ENCODE data around the gene LITAFD.
"Not testable (repeated sequence)": the region's sequence is repeated elsewhere in the genome, so short reads cannot be mapped to it uniquely, and the experiment has no call there.

LITAFD gene

DNA sequence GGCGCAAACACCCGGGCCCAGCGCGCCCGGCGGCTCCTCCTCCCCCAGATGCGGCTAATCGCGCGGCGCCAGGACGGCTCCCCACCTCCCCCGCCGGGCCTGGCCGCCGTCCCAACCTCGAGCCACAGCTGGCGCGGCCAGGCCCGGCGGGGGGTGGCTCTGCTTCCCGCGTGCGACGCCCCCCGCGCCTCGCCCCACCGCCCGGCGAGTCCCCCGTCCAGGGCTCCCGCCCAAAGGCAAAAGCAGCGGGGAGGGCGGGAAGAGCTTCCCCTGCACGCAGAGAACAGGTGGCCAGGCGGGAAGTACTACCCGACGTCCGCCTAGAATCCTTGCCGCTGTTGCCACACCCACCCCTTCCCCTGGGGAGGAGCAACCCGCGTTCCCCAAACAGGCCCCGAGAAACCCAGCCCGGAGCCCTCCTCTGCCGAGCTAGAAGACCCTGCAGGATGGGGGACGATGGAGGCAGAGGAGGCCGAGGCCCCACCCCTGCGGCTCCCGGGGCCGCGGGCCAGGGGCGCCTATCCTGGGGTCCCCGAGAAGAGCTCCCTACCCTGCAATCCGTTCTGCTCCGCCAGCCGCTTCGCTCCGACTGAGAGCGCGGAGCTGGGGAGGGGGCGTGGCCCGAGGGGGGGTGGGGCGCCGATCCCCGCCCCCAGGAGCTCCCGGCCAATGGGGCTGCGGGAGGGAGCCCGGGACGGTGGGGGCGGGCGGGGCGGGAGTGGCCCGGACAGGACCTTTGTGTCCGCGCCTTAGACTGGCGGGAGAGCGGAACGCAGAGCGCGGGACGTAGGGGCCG, 13.5 kb upstream of the LITAFD start, which contains the start of gene CARHSP1:
Gene CARHSP1 (minus strand): TSS at position 591 of the 796 bp plus-strand sequence. CDS start 9,678 bp downstream, outside the sequence.
- intact Hi-C loops (cut with DNase I) = loop anchor here (1.0 kb wide), 1 partner anchor 223 kb away; the partner anchor contains the start of gene HAPSTR1
- peak; percentile 62 to 97 (median 72) for DNase-seq

DNA sequence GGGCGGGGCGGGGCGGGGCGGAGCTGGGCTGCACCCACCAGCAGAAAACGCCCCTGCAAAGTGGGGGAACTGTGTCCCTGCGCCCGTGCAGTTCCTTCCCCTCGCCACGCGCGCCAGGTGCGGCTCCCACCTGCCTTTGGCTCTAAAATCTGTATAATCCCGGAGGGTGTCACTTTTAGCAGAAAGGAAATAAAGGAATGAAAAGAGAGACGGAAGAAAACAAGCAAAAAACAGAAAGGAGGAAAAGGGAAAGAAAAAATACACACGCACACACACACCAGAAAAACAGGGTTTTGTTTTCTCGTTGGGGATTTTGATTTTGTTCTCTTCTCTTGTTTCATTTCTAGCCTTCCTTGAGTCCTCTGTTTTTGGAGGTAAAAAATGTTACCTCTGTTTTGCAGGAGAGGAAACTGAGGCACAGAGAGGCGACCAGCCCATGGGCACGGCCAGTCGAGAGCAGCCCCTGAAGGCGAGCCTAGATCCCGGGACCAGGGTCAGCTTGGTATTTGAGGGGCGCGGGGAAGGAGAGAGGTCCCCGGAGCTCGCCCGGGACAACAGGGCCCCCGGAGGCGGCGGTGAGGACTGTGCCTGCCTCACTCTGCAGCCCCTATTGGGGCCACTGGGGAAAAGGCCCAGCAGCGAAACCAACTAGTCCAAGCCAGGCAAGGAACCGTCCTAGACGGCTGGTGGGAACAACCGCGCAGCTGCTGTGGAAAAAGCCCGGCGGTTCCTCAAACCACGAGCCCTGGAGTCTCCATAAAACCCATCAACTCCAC, 12.8 kb upstream of the LITAFD start:
- DNase-seq = no peak
- intact Hi-C loops (cut with DNase I) = no loop called here

DNA sequence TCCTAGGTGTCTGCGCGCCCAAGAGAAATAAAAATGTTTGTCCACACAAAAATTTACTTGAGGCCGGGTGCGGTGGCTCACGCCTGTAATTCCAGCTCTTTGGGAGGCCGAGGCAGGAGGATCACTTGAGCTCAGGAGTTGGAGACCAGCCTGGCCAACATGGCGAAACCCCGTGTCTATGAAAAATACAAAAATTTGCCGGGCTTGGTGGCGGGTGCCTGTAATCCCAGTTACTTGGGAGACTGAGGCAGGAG, 12.2 kb upstream of the LITAFD start:
- intact Hi-C loops (cut with DNase I); DNase-seq: not testable (repeated sequence)

DNA sequence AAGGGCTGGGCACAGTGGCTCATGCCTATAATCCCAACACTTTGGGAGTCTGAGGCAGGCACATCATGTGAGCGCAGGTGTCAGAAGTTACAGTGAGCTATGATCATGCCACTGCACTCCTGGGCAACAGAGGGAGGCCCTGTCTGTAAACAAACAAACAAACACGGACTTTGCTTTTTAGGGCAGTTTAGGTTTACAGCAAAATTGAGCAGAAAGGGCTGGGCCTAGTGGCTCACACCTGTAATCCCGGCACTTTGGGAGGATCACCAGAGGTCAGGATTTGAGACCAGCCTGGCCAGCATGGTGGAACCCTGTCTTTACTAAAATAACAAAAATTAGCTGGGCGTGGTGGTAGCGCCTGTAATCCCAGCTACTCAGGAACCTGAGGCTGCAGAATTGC, 10.1 kb upstream of the LITAFD start:
- no peak for DNase-seq

DNA sequence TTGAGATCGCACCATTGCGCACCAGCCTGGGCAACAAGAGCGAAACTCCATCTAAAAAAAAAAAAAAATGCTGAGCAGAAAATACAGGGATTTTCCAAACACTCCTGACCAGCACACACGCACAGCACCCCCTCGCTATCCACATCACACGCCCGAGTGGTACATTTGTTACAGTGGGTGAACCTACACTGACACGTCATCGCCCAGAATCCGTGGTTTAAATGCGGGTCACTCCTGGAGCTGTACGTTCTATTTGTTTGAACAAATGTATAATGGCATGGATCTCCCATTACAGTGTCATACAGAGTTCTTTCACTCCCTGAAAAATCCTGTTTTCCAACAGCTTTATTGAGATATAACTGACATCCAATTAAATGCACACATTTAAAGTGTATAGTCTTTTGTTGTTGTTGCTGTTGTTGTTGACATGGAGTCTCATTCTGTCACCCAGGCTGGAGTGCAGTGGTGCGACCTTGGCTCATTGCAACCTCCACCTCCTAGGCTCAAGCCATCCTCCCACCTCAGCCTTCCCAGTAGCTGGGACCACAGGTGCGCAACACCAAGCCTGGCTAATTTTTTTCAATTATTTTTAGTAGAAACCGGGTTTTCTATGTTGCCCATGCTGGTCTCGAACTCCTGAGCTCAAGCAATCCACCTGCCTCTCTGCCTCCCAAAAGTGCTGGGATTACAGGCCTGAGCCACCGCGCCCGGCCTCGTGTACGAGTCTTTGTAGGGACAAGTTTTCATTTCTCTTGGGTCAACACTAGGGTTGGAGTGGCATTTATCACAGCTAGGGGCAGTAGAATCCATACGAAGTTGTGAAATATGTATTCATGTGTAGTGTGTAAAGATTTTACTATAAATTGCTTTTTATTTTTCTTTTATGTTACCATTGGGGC, 8.9 kb upstream of the LITAFD start:
- intact Hi-C loops (cut with DNase I) = no loop called here
- DNase-seq = no peak

More for the DNA sequence above, 10.1 kb upstream of the LITAFD start:
- intact Hi-C loops (cut with DNase I) = no loop called here

DNA sequence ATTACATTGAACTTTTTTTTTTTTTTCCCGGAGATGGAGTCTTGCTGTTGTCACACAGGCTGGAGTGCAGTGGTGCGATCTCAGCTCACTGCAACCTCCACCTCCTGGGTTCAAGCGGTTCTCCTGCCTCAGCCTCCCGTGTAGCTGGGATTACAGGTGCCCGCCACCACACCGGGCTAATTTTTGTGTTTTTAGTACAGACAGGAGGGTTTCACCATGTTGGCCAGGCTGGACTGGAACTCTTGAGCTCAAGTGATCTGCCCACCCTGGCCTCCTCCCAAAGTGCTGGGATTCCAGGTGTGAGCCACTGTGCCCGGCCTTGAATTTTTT, 8.3 kb upstream of the LITAFD start:
- DNase-seq; intact Hi-C loops (cut with DNase I): not testable (repeated sequence)

DNA sequence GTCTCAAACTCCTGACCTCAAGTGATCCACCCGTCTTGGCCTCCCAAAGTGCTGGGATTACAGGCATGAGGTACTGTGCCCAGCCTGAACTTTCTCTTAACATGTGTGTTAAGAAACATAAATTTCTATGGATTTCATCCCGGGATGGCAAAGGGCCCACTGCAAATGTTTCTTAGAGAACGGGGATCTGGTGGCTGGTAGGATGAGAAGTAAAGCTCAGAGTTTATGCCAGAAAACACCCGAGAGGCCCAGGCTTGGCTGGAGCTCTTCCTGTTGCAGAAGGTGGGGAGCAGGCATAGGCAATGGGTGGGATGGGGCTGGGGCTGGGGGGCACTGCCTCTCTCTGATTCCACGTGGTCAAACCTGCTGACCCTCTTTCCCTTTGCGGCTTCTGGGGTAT, 7.8 kb upstream of the LITAFD start:
- intact Hi-C loops (cut with DNase I) = no loop called here
- no peak for DNase-seq

DNA sequence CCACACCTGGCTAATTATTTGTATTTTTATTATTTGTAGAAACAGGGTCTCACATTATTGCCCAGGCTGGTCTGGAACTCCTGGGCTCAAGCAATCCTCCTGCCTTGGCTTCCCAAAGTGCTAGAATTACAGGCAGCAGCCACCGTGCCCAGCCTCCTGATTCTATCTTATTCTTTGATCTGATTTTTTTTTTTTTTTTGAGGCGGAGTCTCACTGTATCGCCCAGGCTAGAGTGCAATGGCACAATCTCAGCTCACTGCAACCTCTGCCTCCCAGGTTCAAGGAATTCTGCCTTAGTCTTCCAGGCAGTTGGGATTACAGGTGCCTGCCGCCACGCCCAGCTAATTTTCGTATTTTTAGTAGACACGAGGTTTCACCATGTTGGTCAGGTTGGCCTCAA, 6.8 kb upstream of the LITAFD start:
- DNase-seq; intact Hi-C loops (cut with DNase I): not testable (repeated sequence)

DNA sequence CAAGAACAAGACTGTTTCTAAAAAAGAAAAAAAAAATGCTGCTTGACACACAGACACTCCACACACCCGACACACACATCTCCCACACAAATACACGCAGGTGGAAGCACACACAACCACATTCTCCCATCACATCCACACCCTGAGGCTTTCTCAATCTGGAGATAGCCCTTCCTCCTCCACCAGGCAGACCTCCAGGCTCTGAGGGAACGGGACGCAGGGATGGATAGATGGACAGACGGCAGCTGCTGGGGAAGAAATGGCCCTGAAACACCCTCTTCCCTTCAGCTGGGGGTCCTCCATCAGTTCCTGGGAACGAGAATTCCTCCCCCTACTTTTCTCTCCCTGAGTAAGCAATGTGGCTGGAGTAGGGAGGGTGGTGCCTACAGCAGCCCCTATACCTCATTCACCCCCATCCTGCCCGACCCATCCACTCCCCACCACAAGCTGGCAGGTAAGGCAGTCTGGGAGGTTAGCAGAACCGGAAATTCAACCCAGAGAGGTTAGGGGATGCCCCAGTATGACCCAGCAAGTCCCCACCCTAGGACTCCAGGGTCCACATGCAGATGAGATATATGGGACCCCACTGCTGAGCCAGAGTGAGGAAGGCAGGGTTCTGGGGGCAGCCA, 4.1 kb upstream of the LITAFD start:
- intact Hi-C loops (cut with DNase I) = no loop called here
- peak in 4 of 10 donors; percentile 8 to 61 (median 38) for DNase-seq

DNA sequence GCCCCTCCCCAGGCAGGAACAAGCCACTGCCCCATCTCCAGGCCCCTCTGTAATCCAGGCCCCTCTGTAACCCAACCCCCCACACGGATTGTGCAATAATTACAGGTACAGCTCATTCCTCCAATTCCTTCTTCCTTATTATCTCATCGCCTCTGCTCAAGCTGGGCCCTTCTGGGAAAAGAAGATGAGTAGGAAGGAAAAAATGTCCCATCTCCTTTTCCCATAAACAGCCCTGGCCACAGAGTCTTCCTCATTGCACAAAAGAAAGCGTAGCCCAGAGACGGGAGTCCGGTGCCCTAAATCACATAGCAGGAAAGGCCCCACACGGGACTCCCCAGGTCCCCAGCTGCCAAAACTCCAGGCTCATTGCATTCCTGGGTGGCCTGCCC, 3.6 kb upstream of the LITAFD start:
- intact Hi-C loops (cut with DNase I) = no loop called here
- DNase-seq = peak in 4 of 10 donors; percentile 7 to 44 (median 30)

DNA sequence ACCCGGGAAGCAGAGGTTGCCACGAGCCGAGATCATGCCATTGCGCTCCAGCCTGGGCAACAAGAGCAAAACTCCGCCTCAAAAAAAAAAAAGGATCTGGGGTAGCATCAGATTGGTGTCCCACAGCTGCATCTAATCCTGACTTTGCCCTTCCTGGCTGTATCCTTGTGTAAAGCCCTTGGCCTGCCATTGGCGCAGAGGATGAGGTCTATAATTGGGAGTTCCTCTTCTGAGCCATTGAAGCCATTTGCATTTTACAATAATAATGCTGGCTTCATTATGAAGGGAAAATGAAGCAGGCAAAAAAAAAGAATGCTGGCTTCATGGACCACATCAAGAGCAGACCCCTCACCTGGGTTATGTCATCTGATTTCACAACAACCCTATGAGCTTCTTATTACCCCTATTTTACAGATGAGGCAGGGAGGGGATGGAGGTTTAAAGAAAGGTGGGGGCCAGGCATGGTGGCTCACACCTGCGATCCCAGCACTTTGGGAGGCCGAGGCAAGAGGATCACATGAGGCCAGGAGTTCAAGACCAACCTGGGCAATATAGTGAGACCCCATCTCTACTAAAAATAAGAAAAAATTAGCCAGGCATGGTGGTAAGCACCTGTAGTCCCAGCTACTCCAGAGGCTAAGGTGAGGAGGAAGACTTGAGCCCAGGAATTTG, 1.2 kb upstream of the LITAFD start:
- intact Hi-C loops (cut with DNase I) = loop anchor here (1.0 to 5.0 kb wide), 3 partner anchors 84 to 314 kb away; partner anchors contain the start of genes PMM2 and TMEM186
- DNase-seq = peak in 3 of 10 donors; percentile 4 to 25 (median 24)

DNA sequence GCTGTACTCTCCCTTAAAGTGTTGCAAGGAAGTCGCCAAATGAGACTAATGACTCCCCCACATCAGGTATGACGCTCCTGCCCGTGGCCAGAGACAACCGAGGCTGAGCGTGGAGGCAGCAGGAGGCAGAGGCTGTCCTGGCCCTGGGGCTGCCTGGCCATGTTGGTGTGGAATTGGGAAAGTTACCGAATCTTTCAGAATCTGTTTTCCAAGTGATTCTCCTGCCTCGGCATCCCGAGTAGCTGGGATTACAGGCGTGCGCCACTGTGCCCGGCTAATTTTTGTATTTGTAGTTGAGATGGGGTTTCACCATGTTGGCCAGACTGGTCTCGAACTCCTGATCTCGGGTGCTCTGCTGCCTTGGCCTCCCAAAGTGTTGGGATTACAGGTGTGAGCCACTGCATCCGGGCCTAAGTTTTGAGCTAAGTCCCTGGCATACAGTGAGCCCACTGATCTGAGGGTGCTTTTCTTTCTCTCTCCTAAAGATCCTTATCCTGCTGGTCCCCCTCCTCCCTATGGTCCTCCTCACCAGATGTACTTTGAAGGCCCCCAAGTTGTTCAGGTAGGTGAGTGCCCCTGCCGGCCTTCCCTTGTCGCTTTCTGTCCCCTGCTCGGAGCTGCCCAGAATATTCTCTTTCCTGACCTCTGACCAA, 700 bp downstream of the LITAFD start:
- intact Hi-C loops (cut with DNase I) = loop anchor here (5.0 kb wide), 1 partner anchor 86 kb away; the partner anchor contains the start of genes PMM2 and TMEM186
- peak in 4 of 10 donors; percentile 16 to 69 (median 40) for DNase-seq

DNA sequence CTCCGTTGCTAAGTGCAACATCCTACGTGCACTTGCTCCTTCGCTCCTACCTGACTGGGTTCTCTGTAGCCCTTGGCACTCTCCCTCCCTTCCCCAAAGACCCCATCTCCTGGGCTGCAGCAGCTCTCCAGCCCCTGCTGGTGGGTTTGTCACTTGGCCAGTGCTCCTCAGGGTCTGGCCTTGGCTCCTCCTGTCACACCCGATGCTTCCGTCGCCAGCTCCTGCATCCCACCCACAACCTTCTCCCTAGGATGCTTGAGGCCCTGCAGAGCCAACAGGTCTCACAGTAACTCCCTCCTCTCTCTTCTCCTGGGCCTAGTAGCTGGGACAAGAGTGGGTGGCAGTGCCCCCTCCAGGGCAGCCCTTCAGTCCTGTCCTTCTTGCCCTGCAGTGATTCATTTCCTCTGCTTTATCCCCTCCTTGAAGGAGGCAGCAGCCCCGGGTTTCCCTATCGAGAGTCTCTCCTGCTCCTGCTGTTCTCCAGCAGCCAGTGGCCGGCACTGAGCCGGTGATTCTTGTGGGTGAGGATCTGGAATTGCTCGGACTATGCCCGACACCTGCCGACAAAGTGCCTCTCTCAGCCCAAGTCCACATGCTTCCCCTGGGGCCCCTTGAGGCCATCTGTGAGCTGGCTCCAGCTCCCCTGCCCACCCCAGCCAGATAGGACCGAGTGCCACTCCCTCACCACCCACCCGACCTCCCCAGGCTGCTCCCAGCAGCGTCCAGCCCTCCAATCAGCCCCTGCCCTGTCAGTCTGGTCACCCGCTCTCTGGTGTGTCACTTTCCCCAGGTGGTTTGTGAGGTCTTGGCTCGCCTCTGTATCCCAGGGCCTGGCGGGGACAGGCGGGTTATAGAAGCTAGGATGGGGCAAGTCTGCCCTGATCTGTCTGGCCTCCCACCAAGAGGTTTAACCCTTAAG, 3.8 kb downstream of the LITAFD start:
- intact Hi-C loops (cut with DNase I) = no loop called here
- DNase-seq = peak in 3 of 10 donors; percentile 25 to 85 (median 82)

DNA sequence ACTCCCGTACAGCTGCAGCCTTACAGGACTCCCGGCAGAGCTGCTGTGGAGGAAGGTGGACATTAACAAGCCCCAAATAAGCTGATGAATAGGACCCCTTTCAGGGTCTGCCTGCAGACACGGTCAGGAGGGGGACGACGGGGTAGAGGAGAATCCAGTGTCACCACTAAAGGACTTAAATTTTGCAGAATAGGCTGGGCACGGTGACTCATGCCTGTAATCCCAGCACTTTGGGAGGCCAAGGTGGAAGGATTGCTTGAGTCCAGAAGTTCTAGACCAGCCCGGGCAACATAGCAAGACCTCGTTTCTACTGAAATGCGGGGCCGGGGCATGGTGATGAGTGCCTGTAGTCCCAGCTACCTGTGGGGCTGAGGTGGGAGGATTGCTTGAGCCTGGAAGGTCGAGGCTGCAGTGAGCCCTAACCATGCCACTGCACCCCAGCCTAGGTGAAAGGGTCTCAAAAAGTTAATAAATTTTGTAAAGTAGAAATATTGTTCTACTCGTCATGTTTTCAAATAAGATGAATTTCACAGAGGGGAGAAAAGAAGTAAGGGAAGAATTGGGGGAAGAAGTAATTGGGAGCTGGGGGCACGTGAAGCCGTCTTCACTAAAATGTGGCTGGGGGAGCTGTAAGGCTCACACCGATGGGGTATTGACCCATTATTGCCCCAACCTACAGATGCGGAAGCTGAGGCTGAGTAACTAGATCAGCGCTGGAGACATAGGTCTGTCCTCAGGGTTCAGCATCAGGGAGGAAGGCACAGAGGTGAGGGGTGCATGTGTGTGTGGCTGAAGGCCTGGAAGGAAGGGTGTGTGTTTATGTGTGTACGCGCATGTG, 4.7 kb downstream of the LITAFD start:
- intact Hi-C loops (cut with DNase I) = no loop called here
- DNase-seq = peak in 2 of 10 donors; percentile 5 to 62

DNA sequence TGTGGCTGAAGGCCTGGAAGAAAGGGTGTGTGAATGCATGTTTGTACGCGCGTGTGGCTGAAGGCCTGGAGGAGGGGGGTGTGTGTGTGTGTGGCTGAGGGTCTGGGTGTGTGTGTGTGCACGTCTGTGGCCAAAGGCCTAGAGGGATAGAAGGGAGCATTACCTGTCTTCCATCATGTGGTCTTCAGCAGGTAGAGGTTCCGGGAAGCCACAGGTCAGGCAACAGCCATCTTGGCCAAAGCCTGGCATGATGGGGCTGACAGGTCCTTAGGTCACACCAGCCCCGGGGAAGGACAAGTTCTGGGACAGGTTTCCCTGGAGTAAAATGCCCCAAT, 5.2 kb downstream of the LITAFD start:
- intact Hi-C loops (cut with DNase I) = no loop called here
- peak in 3 of 10 donors; percentile 7 to 55 (median 50) for DNase-seq

DNA sequence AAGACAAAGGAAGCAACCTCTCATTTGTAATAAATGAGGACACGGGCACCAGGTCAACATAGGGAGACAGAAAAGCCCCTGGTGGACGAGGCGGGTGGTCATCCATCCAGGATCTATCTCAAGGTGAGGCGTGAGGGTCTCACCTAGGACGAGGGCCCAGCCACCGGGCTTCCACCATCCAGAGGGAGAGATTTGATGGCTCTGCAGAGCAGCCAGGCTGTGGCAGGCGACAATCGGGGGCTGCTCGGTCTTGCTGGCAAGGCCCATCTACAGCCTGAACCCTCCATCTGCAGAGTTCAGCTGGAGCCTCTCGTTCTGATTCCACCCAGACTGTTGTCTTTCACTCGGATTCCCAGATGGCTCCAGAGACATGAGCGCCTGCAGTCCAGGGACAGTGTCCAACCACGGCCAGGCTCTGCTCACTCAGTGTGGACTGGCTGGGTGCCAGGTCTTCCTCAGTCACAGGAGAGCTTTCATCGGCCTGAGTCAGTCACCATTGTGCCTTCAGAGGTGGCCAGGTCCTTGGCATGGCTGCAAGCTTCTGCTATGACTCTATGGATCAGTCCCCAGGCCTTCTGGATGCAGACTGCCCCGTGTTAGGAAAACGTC, 5.9 kb downstream of the LITAFD start:
- DNase-seq = peak; percentile 59 to 96 (median 75)
- intact Hi-C loops (cut with DNase I) = no loop called here

Data from posterior cingulate gyrus (tissue), 11 donors.